HG02623 (cell line): Measurements from ENCODE around the gene FURIN.
"Not testable (repeated sequence)": the region's sequence is repeated elsewhere in the genome, so short reads cannot be mapped to it uniquely, and the experiment has no call there.

Source experiments
- ATAC-seq: cut with Tn5 transposase; IDR thresholded peaks from one replicate; pipeline ENCODE4 v1.9.1; 2021; ENCODE audit warnings: moderate library complexity; ENCODE audit not compliant: unreplicated experiment

The FURIN gene

GRCh38 chr15:90914305-90915080 is 46.1 kb downstream of the FURIN start:
- ATAC-seq: no peak

GRCh38 chr15:90915216-90915807 is 46.9 kb downstream of the FURIN start:
- ATAC-seq: no peak

- ATAC-seq: no peak
Observed at GRCh38 chr15:90915808-90916440, 47.5 kb downstream of the FURIN start.

- no peak for ATAC-seq
Observed at GRCh38 chr15:90916461-90916860, 48.1 kb downstream of the FURIN start.

- no peak for ATAC-seq
Observed at GRCh38 chr15:90917569-90917968, 49.2 kb downstream of the FURIN start.

- no peak for ATAC-seq
Observed at GRCh38 chr15:90918034-90918788, 49.8 kb downstream of the FURIN start.

- no peak for ATAC-seq
Observed at GRCh38 chr15:90918835-90919234, 50.4 kb downstream of the FURIN start.

GRCh38 chr15:90921887-90922286 is 53.5 kb downstream of the FURIN start:
- ATAC-seq: no peak

- peak; percentile 76 for ATAC-seq
Observed at GRCh38 chr15:90922712-90923322, 54.4 kb downstream of the FURIN start.

GRCh38 chr15:90924375-90924774 is 56.0 kb downstream of the FURIN start:
- peak; percentile 59 for ATAC-seq

GRCh38 chr15:90926766-90927165 is 58.4 kb downstream of the FURIN start:
- not testable (repeated sequence) for ATAC-seq

GRCh38 chr15:90928106-90928505 is 59.7 kb downstream of the FURIN start:
- ATAC-seq: not testable (repeated sequence)

- no peak for ATAC-seq
Observed at GRCh38 chr15:90929246-90930019, 61.0 kb downstream of the FURIN start.

- no peak for ATAC-seq
Observed at GRCh38 chr15:90930861-90931574, 62.6 kb downstream of the FURIN start.

GRCh38 chr15:90931575-90931827 is 63.1 kb downstream of the FURIN start:
- ATAC-seq: no peak

GRCh38 chr15:90931828-90932659 is 63.7 kb downstream of the FURIN start, which contains the start of gene HDDC3:
HDDC3 (minus strand) TSS chr15:90932549; CDS start chr15:90932540, 9 bp downstream.
- peak; percentile 37 for ATAC-seq

- no peak for ATAC-seq
Observed at GRCh38 chr15:90932660-90932991, 64.2 kb downstream of the FURIN start.
